Right lobe of liver (tissue), 6 donors: ENCODE data around the gene IL15RA. TPM values are rescaled to one million over a fixed set of nuclear protein-coding genes. Genes with fewer than 3 reads are reported as not detected.

Source experiments
- ATAC-seq, 4 donors: fragments of 200-7000 bp; cut with Tn5 transposase; one replicate each; pipeline ENCODE4 v1.9.1; 2020; ENCODE audit warnings: mild to moderate bottlenecking in 4 of 4, moderate library complexity in 4 of 4
- DNase-seq, 3 donors: peaks; one replicate each; pipeline ENCODE4 v3.0.0-alpha.2; 2020
- H3K27ac ChIP-seq, 3 donors: fragments of 200-600 bp; one replicate each; pipeline ENCODE4 v1.8.0; 2022
- H3K27me3 ChIP-seq, 2 donors: fragments of 200-600 bp; one replicate each; pipeline ENCODE4 v1.8.0; 2022
- H3K36me3 ChIP-seq, 4 donors: fragments of 200-600 bp; sonication (generic) in 1 of 4; one replicate each; pipeline versions ENCODE4 v1.5.1 to v1.8.0; 2017 to 2022; ENCODE audit warnings: control low read depth in 1 of 4
- H3K4me1 ChIP-seq, 4 donors: fragments of 200-600 bp; sonication (generic) in 1 of 4; one replicate each; pipeline versions ENCODE4 v1.5.1 to v1.8.0; 2017 to 2022; ENCODE audit warnings: control low read depth in 1 of 4
- H3K4me3 ChIP-seq, 3 donors: fragments of 200-600 bp; one replicate each; pipeline ENCODE4 v1.8.0; 2022
- H3K9me3 ChIP-seq, 4 donors: fragments of 200-600 bp; sonication (generic) in 1 of 4; one replicate each; pipeline versions ENCODE4 v1.5.1 to v1.8.0; 2017 to 2022; ENCODE audit warnings: control low read depth in 1 of 4
- POLR2A ChIP-seq: fragments of 450-650 bp; IDR thresholded peaks from one replicate; pipeline ENCODE4 v1.6.1; 2017; ENCODE audit warnings: antibody characterized with exemption, mild to moderate bottlenecking
- WGBS: methylation state at CpG from one replicate; pipeline ENCODE4 v1.1.6; 2018; ENCODE audit warnings: low coverage, low lambda C conversion rate; ENCODE audit not compliant: insufficient coverage; ENCODE audit errors: missing lambda C conversion rate; 5-methylcytosine and 5-hydroxymethylcytosine counted together
- intact Hi-C, 2 donors: fragments of 100-400 bp; cut with DNase I; formaldehyde crosslinking; loops; one replicate each; pipeline versions ENCODE4 v1.11.2 to v1.14.1; 2022
- total RNA-seq, 6 experiments: library from RNA; depleted of rRNA in 2 of 6; stranded (reverse); fragments of >200 nt in 2 of 6; fragmentation: NEBNext Ultra II Directional in 3 of 6; extraction: Animal tissue kit (Norgen Biotek cat#: 25700) in 3 of 6; gene quantifications; one replicate each; pipeline versions ENCODE4 v1.1.0 to v1.2.4, GENCODE V29; 2016 to 2023
- TF ChIP-seq, protein P1 (sequence below), 4 donors: fragments of 200-600 bp in 3 of 4; fragments of 450-650 bp in 1 of 4; IDR thresholded peaks; one replicate each; pipeline versions ENCODE4 v1.5.1 to v1.8.0; 2016 to 2022; ENCODE audit warnings: antibody characterized with exemption in 4 of 4, mild to moderate bottlenecking in 2 of 4
- donor health status: DM: no; HTN: yes; CAD: no.
- donor health status: DM: no; HTN: no; CAD: no.
- donor health status: DM: no; HTN: no; CAD: no.
- donor health status: DM: no; HTN: yes; CAD: no.
- donor health status: DM: no; HTN: yes; CAD: no.

The IL15RA gene
- total RNA-seq, 6 experiments from 2014 or later = 6.2 to 42.7 (median 13.3) TPM

- TF ChIP-seq POLR2A = peak; percentile 44
- TF ChIP-seq, protein P1, sequence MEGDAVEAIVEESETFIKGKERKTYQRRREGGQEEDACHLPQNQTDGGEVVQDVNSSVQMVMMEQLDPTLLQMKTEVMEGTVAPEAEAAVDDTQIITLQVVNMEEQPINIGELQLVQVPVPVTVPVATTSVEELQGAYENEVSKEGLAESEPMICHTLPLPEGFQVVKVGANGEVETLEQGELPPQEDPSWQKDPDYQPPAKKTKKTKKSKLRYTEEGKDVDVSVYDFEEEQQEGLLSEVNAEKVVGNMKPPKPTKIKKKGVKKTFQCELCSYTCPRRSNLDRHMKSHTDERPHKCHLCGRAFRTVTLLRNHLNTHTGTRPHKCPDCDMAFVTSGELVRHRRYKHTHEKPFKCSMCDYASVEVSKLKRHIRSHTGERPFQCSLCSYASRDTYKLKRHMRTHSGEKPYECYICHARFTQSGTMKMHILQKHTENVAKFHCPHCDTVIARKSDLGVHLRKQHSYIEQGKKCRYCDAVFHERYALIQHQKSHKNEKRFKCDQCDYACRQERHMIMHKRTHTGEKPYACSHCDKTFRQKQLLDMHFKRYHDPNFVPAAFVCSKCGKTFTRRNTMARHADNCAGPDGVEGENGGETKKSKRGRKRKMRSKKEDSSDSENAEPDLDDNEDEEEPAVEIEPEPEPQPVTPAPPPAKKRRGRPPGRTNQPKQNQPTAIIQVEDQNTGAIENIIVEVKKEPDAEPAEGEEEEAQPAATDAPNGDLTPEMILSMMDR (IDR thresholded peaks at IDR 0.05) = no peak
- Histone ChIP-seq H3K4me3 (no peak overlapping the region), H3K4me1 (peaks cover 0 to 50% (median 19%) of the 10 kb centered on the region in 4 donors), H3K27ac (peak overlapping the region; percentile 28 to 67 (median 63)), H3K27me3 (no peaks in the 10 kb centered on the region), H3K9me3 (no peaks in the 10 kb centered on the region), H3K36me3 (peaks cover 0 to 41% (median 8%) of the 10 kb centered on the region in 4 donors)
- 36% methylated on average over 11 of the region's 11 CpGs for WGBS
- peak; percentile 81 to 91 (median 88) for ATAC-seq
- peak; percentile 75 to 90 (median 81) for DNase-seq
- intact Hi-C loops = no loop called here
Measured at GRCh38 chr10:5930272-5930671, 47.1 kb downstream of the IL15RA start.

GRCh38 chr10:5929442-5929841, 47.9 kb downstream of the IL15RA start:
- H3K36me3 ChIP-seq = peaks cover 0 to 48% (median 12%) of the 10 kb centered on the region in 4 donors
- H3K9me3 ChIP-seq = no peaks in the 10 kb centered on the region
- no peak for ATAC-seq
- 60% methylated on average over 7 of the region's 8 CpGs for WGBS
- H3K27ac ChIP-seq = peak overlapping the region; percentile 28 to 67 (median 34)
- TF ChIP-seq POLR2A = no peak
- TF ChIP-seq, protein P1 (IDR thresholded peaks at IDR 0.05) = no peak
- H3K4me3 ChIP-seq = no peak overlapping the region
- intact Hi-C loops = no loop called here
- no peak for DNase-seq
- no peaks in the 10 kb centered on the region for H3K27me3 ChIP-seq
- H3K4me1 ChIP-seq = peaks cover 0 to 42% (median 16%) of the 10 kb centered on the region in 4 donors

GRCh38 chr10:5927306-5927705, 50.0 kb downstream of the IL15RA start:
- H3K4me1 ChIP-seq = peaks cover 0 to 32% (median 13%) of the 10 kb centered on the region in 4 donors
- no peak overlapping the region for H3K4me3 ChIP-seq
- peaks cover 4 to 69% (median 22%) of the 10 kb centered on the region in 4 donors for H3K36me3 ChIP-seq
- intact Hi-C loops = no loop called here
- 94% methylated on average over 8 of the region's 8 CpGs for WGBS
- DNase-seq (no peak), ATAC-seq (no peak)
- no peaks in the 10 kb centered on the region for H3K9me3 ChIP-seq
- H3K27me3 ChIP-seq = no peaks in the 10 kb centered on the region
- TF ChIP-seq POLR2A = no peak
- TF ChIP-seq, protein P1 (IDR thresholded peaks at IDR 0.05) = no peak
- no peak overlapping the region for H3K27ac ChIP-seq

GRCh38 chr10:5924889-5925288, 52.5 kb downstream of the IL15RA start:
- intact Hi-C loops = no loop called here
- Histone ChIP-seq H3K27me3 (no peaks in the 10 kb centered on the region), H3K4me3 (no peak overlapping the region), H3K9me3 (no peaks in the 10 kb centered on the region), H3K27ac (no peak overlapping the region), H3K36me3 (peaks cover 5 to 88% (median 30%) of the 10 kb centered on the region in 4 donors), H3K4me1 (peaks cover 0 to 11% (median 4%) of the 10 kb centered on the region in 4 donors)
- DNase-seq = no peak
- TF ChIP-seq POLR2A = no peak
- no peak for ATAC-seq
- WGBS = 75% methylated on average over 8 of the region's 10 CpGs

DNA sequence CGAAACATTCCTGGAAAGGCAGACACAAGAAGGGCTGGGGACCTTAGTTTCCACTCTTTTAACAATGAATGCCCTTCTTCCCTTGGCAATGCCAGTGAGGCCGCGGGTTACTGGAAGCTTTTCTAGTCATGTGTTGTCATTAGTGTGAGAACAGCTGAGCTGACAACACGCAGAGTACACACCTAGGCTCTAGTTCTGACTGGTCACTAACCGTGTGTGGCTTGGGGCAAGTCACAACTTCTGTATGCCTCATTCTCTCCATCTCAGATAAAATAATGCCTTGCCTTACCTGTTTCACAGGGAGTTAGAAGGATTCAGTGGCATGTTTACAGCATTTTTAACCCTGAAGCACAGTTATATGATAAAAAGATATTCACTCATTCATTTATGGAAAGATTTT, 55.6 kb downstream of the IL15RA start:
- intact Hi-C loops = no loop called here

More for the DNA sequence above, 55.6 kb downstream of the IL15RA start:
- no peaks in the 10 kb centered on the region for H3K27me3 ChIP-seq
- TF ChIP-seq, protein P1 (IDR thresholded peaks at IDR 0.05) = no peak
- TF ChIP-seq POLR2A = no peak
- no peak for DNase-seq
- no peaks in the 10 kb centered on the region for H3K9me3 ChIP-seq
- H3K4me1 ChIP-seq = no peaks in the 10 kb centered on the region
- H3K27ac ChIP-seq = no peak overlapping the region
- H3K4me3 ChIP-seq = no peak overlapping the region
- no peak for ATAC-seq
- peaks cover 17 to 94% (median 45%) of the 10 kb centered on the region in 4 donors for H3K36me3 ChIP-seq
- WGBS = 100% methylated on average over 3 of the region's 5 CpGs
